ENCODE results near the gene RENBP.

RENBP gene

GRCh38 chrX:153964105-153964504 lies 19.7 kb upstream of the RENBP start:
- Histone ChIP-seq H3K36me3 (ENCODE audit: insufficient read depth, low read length) (peaks cover 55% of the 10 kb centered on the region; the same call in 1 of the 2 replicates), H4K20me1 (ENCODE audit: insufficient read depth, low read length, poor library complexity, severe bottlenecking) (peaks cover 63% of the 10 kb centered on the region), H3K79me2 (ENCODE audit: insufficient read depth, low read length) (peaks cover 82% of the 10 kb centered on the region)

GRCh38 chrX:153963546-153963945 lies 19.1 kb upstream of the RENBP start:
- H3K27me3 ChIP-seq (ENCODE audit: insufficient read depth, low read length, poor library complexity, severe bottlenecking): no peaks in the 10 kb centered on the region
- peaks cover 58% of the 10 kb centered on the region for H4K20me1 ChIP-seq (ENCODE audit: insufficient read depth, low read length, poor library complexity, severe bottlenecking)

More at GRCh38 chrX:153964105-153964504, 19.7 kb upstream of the RENBP start:
- H3K9me3 ChIP-seq (ENCODE audit: insufficient read depth, low read depth, low read length): no peaks in the 10 kb centered on the region
- H2AFZ ChIP-seq (ENCODE audit: low read length): no peak overlapping the region
- no peak overlapping the region for H3K4me2 ChIP-seq (ENCODE audit: low read depth, low read length, poor library complexity, severe bottlenecking)
- no peaks in the 10 kb centered on the region for H3K27me3 ChIP-seq (ENCODE audit: insufficient read depth, low read length, poor library complexity, severe bottlenecking)
- H3K4me1 ChIP-seq (ENCODE audit: insufficient read depth, low read length, poor library complexity, severe bottlenecking): peaks cover 12% of the 10 kb centered on the region
- TF ChIP-seq CTCF (conservative IDR thresholded peaks at IDR 0.05; ENCODE audit: low read length) (no peak), EZH2phosphoT487 (IDR thresholded peaks at IDR 0.05; ENCODE audit: borderline replicate concordance) (no peak)
- no peaks in the 10 kb centered on the region for H3F3A ChIP-seq (ENCODE audit: low read depth)
- no peak overlapping the region for H3K4me3 ChIP-seq (ENCODE audit: low read length, poor library complexity, severe bottlenecking)
- H3K9ac ChIP-seq (ENCODE audit: low read depth, low read length, poor library complexity, severe bottlenecking): no peak overlapping the region
- no peaks in the 10 kb centered on the region for H3K9me2 ChIP-seq (replicated peaks; ENCODE audit: low read depth, low read length)

GRCh38 chrX:153961292-153961691 lies 16.8 kb upstream of the RENBP start:
- Histone ChIP-seq H3K36me3 (ENCODE audit: insufficient read depth, low read length) (peaks cover 83% of the 10 kb centered on the region; the same call in 1 of the 2 replicates), H3K79me2 (ENCODE audit: insufficient read depth, low read length) (peaks cover 54% of the 10 kb centered on the region)

More at GRCh38 chrX:153963546-153963945, 19.1 kb upstream of the RENBP start:
- H3K79me2 ChIP-seq (ENCODE audit: insufficient read depth, low read length): peaks cover 77% of the 10 kb centered on the region
- H3K9ac ChIP-seq (ENCODE audit: low read depth, low read length, poor library complexity, severe bottlenecking): no peak overlapping the region
- TF ChIP-seq EZH2phosphoT487 (IDR thresholded peaks at IDR 0.05; ENCODE audit: borderline replicate concordance) (no peak), CTCF (conservative IDR thresholded peaks at IDR 0.05; ENCODE audit: low read length) (no peak)
- H3F3A ChIP-seq (ENCODE audit: low read depth): no peaks in the 10 kb centered on the region
- no peaks in the 10 kb centered on the region for H3K9me2 ChIP-seq (replicated peaks; ENCODE audit: low read depth, low read length)
- H2AFZ ChIP-seq (ENCODE audit: low read length): no peak overlapping the region
- H3K9me3 ChIP-seq (ENCODE audit: insufficient read depth, low read depth, low read length): no peaks in the 10 kb centered on the region
- H3K4me2 ChIP-seq (ENCODE audit: low read depth, low read length, poor library complexity, severe bottlenecking): no peak overlapping the region
- H3K36me3 ChIP-seq (ENCODE audit: insufficient read depth, low read length): peaks cover 61% of the 10 kb centered on the region; the same call in 1 of the 2 replicates
- H3K4me3 ChIP-seq (ENCODE audit: low read length, poor library complexity, severe bottlenecking): no peak overlapping the region
- H3K4me1 ChIP-seq (ENCODE audit: insufficient read depth, low read length, poor library complexity, severe bottlenecking): peaks cover 12% of the 10 kb centered on the region

More at GRCh38 chrX:153961292-153961691, 16.8 kb upstream of the RENBP start:
- Histone ChIP-seq H3K9ac (ENCODE audit: low read depth, low read length, poor library complexity, severe bottlenecking) (no peak overlapping the region), H2AFZ (ENCODE audit: low read length) (no peak overlapping the region), H3K4me3 (ENCODE audit: low read length, poor library complexity, severe bottlenecking) (no peak overlapping the region), H3K27me3 (ENCODE audit: insufficient read depth, low read length, poor library complexity, severe bottlenecking) (no peaks in the 10 kb centered on the region), H3K4me2 (ENCODE audit: low read depth, low read length, poor library complexity, severe bottlenecking) (no peak overlapping the region), H3K4me1 (ENCODE audit: insufficient read depth, low read length, poor library complexity, severe bottlenecking) (peaks cover 6% of the 10 kb centered on the region), H3K9me3 (ENCODE audit: insufficient read depth, low read depth, low read length) (no peaks in the 10 kb centered on the region), H3F3A (ENCODE audit: low read depth) (no peaks in the 10 kb centered on the region), H4K20me1 (ENCODE audit: insufficient read depth, low read length, poor library complexity, severe bottlenecking) (peaks cover 36% of the 10 kb centered on the region), H3K9me2 (replicated peaks; ENCODE audit: low read depth, low read length) (no peaks in the 10 kb centered on the region)
- TF ChIP-seq EZH2phosphoT487 (IDR thresholded peaks at IDR 0.05; ENCODE audit: borderline replicate concordance) (no peak), CTCF (conservative IDR thresholded peaks at IDR 0.05; ENCODE audit: low read length) (no peak)
